NCI-H2171 (cell line): ENCODE measurements around the gene FIZ1.
"Not testable (repeated sequence)": the region's sequence is repeated elsewhere in the genome, so short reads cannot be mapped to it uniquely, and the experiment has no call there.

ENCODE experiments used
- DNase-seq: peaks from one replicate; lab custom pipeline; 2025; lab: John Stamatoyannopoulos, UW

The FIZ1 gene

DNA sequence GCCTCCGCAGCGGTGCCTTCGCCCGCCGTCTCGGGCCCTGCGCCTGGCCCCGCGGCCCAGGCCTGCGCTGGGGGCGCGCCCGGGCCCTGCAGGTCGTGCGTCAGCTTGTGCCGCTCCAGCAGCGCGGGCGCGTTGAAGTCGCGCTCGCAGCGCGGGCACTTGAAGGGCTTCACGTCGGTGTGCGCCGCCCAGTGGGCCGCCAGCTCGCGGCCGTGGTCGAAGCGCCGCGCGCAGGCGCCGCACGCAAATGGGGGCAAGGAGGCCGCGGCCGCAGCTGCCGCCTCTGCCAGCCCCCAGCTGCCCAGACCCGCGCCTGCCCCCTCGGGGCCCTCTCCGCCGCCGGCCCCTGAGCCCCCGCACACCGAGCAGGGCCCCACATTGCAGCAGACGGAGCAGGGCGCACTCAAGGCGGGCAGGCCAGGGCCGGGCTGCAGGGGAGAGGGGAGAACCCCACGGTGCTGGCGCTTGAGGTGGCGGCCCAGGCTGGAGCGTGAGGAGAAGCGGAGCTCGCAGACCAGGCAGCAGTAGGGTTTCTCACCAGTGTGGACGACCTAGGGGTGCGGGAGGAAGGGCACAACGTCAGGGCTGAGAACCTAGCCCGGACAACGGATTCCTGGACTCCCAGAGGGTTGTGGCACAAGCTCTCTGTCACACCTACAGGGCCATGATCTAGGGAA lies 6.1 kb downstream of the FIZ1 start:
- no peak for DNase-seq

DNA sequence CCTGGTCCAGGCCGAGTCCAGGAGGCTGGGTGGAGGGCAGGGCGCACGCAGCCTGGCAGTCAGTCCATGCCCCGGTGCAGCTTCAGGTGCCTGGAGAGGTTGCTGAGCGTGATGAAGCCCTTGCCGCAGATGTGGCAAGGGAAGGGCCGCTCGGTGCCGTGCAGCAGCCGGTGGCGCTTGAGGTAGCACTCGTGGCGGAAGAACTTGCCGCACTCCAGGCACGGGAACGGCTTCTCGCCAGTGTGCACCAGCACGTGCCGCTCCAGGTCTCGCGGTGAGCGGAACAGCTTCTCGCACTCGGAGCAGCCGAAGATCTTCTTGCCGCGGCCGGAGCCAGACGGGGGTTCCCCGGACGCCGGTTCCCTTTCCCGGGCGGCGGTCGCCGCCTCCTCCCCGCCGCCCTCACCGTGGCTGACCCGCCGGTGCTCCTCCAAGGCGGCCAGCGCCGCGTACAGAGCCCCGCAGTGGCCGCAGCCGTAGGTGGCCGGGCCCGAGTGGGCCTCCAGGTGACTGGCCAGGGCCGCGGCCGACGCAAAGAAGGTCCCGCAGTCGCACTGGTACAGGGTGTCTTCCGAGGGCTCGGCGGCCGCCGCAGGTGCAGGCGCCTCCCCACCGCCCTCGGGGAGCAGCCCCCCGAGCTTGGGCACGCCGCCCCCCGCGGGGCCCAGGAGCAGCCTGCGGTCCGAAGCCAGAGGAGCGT lies 6.8 kb downstream of the FIZ1 start:
- no peak for DNase-seq

DNA sequence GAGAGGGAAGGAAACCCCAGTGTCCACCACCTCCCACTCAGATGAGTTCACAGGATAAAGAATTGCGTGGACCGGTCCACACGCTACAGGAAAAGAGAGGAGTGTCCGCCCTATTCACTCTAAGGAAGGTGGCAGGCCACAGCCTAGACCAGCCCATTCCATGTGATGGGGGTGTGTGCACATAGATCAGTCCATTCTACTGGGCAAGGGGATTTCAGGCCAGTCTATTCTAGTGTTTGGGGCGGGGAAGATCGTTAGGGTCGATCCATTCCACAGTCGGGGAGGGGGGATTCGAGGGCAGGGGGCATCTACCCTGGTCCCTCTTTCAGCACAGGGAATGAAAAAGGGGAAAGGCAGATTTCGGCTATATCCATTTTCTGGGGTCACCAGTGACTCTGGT lies 7.8 kb downstream of the FIZ1 start:
- no peak for DNase-seq

DNA sequence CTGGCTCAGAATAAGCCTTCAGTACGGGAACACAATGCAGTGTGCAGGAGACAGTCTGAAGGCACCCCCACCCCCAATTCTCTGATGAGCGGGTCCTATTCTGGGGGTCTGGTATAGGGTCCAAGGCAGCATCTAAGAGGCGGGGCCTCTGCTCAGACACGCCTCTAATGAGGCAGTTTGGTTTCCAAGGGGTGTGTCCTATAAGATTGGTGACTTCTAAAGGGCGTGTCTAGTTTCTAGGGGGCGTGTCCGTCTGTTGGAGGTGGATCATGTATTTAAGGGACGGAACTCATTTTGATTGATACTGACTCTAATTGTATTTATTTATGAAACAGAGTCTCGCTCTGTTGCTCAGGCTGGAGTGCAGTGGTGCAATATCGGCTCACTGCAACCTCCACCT lies 8.7 kb downstream of the FIZ1 start:
- DNase-seq = no peak

DNA sequence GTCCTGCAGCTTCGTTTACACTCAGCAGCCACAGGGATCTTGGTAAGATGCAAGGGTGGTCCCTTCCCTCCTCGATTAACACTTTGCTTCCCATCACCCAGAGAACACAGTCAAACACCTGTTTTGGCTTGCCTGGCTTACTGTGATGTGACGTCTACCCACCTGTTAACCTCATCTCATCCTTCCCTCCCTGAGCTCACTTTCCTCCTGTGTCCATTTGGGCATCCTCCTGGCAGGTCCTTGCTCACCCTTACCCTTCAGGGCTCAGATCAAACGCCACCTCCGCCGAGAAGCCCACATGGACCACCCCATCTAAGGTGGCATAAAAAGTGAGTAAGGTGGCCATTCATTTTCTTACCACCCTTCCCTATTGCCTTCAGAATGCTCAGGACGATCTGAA lies 9.2 kb downstream of the FIZ1 start:
- DNase-seq = no peak

DNA sequence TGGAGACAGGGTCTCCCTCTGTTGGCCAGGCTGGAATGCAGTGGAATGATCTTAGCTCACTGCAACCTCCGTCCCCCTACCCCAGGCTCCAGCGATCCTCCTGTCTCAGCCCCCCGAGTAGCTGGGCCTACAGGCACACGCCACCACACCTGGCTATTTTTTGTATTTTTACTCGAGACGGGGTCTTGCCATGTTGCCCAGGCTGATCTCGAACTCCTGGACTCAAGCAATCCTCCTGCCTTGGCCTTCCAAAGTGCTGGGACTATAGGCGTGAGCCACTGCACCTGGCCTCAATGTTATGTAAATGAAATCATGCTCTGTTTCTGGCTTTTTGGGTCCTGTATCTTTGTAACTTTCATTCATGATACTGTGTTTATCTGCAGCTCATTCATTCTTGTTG lies 10.6 kb downstream of the FIZ1 start:
- no peak for DNase-seq

DNA sequence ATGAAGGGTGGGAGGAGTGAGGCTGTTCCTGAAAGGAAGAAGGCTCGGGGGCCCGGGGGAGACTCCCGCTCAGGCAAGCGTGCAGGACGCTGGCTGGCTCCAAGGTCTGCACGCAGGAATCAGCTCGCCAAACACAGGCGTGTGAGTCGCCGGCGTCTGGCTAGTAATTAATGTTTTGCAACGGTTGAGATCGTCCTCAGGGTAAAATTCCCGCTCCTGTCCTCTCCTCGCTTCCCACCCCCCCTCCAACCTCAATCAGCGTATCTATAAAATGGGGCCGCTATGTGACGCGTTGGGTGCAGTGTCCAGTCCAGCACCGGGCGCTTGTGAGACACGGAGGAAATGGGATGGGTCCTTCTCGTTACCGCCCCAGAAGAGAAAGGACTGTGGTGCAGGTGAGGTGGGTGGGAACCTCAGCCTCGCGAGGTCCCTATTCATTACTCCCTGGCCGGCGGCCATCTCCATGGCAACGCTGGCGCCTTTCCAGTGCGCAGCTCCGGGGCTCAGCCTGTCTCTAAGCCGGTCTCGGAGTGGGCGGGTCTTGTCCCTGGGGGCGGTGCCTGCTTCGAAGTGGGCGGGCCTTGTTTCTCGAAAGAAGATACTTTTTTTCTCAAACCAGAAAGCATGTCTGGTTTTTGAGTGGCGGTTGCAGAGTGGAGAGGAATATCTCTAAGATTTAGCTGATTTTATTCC lies 12.2 kb downstream of the FIZ1 start:
- peak; percentile 85 for DNase-seq

DNA sequence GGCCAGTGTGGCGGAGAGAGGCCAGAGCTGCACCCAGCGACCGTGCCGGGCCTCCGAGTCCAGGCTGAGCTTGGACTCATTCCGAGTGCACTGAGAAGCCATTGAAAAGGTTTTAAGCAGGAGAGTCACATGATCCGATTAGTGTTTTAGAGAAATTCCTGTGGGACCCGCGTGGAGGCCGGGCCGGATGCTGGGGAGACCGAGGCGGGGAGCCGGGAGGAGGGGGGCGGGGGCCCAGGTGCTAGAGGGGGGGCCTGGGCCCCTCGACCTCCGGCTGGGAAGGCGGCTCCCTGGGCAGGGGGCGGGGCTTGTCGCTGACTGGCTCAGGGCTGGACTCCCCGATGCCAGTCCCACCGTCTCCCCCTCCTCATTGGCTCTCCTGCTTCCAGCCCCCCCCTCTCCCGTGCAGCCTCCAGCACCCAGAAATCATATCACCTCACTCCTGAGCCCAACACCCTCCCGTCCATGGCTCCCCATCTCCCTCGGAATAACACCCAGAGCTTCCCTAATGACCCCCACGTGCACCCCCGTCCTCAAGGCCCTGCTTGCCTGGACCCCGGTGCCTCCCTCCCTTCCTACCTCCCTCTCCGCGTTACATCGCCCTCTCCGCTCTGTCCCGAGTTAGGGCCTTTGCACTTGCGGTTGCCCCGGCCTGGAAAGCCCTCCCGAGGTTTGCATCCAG lies 13.5 kb downstream of the FIZ1 start:
- peak; percentile 98 for DNase-seq

DNA sequence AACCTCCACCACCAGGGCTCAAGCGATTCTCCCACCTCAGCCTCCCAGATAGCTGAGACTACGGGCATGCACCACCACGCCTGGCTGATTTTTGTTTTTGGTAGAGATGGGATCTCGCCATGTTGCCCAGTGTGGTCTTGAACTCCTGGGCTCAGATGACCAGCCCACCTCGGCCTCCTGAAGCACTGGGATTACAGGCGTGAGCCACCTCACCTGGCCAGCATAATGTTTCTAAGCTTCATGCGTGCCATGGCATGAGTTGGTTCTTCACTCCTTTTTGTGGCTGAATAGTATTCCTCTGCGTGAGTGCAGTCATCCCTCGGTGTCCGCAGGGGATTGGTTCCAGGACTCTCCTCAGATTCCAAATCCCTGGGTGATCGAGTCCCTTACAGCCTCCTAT lies 14.4 kb downstream of the FIZ1 start:
- DNase-seq = no peak

DNA sequence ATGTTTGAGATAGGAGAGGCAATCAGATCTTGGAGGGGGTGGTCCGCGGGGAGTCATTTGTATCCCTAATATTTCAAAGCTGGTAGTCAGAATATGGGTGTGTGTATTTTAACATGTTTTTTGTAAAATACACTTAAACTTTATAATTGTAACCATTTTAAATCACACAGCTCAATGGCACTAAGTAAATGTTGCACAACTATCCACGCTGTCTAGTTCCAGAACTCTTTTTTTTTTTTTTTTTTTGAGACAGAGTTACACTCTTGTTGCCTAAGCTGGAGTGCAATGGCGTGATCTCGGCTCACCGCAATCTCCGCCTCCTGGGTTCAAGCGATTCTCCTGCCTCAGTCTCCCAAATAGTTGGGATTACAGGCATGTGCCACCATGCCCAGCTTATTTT lies 15.4 kb downstream of the FIZ1 start:
- not testable (repeated sequence) for DNase-seq

DNA sequence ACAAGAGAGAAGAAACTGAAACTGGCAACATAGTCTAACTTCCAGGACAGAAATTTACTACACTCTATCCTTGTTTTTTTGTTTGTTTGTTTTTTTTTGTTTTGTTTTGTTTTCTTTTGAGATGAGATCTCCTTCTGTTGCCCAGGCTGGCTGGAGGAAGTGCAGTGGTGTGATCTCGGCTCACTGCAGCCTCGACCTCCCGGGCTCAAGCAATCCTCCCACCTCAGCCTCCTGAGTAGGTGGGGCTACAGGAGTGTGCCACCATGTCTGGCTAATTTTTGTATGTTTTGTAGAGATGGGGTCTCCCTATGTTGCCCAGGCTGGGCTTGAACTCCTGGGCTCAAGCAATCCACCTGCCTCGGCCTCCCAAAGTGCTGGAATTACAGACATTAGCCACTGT lies 17.0 kb downstream of the FIZ1 start:
- not testable (repeated sequence) for DNase-seq

DNA sequence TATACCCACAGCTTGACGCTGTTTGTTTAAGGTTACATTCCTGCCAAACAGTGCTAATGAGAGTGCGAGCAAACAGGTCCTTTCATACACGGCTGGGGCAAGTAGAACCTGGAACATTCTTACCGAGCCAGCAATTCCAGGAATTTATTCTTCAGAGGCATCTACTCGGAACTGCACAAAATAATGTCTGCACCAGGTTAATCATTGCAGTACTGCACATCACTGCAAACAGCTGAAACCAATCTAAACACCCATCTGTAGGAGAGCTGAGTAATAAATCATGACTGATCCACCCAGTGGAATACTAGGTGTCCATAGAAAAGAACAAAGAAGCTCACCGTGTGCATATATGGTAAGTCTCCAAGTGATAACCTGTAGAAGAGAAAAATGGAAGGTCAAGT lies 17.5 kb downstream of the FIZ1 start:
- no peak for DNase-seq

DNA sequence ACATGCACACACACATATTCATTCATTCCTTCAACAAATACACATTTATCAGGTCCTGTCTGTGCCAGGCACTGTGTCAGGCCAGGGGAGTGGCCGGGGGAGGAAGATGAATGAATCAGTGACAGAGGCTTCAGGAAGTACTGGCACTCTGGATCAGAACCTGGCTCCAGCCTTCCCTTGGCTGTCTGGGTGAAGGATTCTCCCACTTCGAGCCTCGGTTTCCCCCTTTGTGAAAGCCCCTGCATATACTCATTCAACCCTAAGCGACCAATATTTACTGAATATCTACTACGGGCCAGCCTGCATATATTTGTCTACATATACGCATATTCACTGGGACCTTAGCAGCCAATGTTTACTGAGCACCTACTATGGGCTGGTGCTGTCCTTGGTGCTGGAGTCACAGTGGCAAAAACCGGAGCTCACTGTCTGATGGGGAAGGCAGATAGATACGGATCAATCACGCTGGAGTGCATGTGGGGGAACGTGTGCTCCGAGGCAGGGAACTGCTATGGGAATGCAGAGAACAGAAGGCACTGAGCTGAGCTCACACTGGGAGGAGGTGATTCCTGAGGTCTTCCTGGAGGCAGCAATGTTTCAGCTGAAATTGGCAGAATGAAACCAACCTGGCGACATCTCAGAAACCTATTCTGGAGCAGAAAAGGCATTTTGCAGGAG lies 18.0 kb downstream of the FIZ1 start:
- no peak for DNase-seq

DNA sequence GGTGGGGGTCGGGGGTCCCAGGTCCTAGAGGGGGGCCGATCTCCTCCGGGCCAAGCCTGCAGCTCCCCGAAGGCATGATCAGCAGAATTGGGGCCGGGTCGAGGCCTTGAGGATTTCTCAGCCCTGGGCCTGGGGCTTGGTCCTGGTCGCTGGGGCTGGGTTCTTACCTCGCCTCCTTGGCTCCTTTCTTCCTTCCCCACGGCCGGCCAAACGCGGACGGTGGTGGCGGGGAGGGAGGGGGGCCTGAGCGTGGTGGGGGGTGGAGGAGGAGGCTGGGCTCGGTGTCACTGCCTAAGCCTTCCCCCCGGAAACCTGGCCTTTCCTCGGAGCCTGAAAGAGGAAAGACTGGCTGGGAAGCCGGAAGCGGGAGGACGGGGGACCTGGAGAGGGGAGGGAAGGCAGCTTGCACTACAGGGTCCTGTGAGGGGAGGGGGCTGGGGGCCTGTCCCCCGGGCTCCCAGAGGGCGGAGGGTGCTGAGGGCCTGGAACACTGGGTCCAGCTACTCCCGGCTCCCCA lies 18.6 kb downstream of the FIZ1 start, which contains the start of gene ZNF579:
ZNF579 (minus strand) TSS at position 221 of the 517 bp plus-strand sequence. CDS start 1,209 bp downstream, outside the sequence.
- peak; percentile 90 for DNase-seq

DNA sequence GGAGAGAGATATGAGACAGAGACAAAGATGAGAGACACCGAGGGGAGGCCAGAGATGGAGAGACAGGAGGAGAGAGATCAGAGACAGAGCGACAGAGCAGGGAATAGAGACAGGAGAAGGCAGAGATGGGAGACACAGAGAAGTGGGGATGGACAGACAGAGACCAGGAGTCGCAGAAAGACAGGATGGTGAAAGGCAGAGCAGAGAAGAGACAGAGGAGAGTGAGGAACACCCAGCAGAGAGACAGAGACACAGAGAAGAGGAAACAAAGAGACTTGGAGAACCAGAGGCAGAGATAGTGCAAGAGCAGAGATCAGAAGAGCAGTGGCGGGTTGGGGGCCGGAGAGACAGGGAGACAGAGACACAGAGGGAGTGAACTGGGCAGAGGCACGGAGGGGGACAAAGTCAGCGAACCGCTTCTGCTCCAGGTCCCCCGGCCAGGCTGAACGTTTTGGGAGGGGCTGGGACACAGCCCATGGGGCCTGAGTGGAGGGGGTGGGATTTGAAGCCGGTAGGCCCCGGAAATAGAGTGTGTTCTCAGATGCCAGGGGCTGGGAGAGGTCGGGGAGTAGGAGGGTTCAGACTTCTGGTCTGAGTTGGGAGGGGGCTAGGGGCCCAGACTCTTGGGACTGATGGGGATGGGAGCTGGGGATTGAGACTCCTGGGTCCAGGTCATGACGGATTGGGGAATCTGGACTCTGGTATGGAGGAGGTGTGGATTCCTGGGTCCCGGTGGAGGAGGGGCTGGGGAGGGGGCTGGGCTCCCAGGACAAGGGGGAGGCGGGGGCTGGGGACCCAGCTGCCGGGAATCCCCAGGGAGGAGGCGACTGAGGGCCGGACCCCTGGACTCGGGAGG lies 19.3 kb downstream of the FIZ1 start:
- peak; percentile 9 for DNase-seq

DNA sequence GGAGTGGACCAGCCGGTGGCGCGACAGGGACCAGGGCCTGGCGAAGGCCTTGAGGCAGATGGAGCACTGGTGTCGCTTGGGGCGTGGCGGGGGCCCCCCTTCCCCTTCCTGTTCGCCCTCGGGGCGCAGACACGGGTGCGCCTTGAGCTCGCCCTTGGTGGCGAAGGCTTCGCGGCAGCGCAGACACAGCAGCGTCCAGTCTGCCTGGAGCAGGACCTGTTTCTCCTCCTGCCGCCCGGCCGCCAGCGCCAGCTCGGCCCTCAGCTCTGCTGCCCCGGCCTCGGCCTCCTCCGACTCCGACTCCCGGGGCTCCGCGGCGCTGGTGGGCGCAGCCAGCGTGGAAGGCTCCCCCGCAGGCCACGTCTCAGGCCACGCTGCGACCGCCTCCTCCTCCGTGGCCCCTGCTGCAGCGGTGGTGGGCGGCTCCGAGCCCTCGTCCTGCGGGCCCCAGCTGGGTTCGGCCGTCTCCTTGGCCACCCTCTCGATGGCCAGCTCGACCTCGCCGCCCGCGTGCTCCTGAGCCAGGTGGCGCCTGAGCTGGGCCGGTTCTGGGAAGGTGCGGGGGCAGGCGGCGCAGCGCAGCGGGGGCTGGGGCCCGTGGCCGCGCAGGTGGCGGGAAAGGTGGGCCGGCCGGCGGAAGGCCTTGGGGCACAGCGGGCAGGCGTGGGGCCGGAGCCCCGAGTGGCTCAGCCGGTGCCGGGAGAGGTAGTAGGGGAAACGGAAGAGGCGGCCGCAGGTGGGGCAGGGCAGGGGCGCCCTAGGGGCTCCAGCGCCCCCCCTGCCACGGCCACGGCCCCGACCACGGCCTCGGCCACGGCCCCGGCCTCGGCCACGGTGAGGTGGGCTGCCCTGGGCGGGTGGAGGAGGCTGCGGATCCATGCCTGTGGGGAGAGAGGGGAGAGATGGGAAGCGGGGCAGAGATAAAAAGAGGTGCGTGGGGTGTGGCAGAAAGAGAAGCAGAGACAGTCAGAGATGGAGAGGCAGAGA lies 20.3 kb downstream of the FIZ1 start:
- no peak for DNase-seq

DNA sequence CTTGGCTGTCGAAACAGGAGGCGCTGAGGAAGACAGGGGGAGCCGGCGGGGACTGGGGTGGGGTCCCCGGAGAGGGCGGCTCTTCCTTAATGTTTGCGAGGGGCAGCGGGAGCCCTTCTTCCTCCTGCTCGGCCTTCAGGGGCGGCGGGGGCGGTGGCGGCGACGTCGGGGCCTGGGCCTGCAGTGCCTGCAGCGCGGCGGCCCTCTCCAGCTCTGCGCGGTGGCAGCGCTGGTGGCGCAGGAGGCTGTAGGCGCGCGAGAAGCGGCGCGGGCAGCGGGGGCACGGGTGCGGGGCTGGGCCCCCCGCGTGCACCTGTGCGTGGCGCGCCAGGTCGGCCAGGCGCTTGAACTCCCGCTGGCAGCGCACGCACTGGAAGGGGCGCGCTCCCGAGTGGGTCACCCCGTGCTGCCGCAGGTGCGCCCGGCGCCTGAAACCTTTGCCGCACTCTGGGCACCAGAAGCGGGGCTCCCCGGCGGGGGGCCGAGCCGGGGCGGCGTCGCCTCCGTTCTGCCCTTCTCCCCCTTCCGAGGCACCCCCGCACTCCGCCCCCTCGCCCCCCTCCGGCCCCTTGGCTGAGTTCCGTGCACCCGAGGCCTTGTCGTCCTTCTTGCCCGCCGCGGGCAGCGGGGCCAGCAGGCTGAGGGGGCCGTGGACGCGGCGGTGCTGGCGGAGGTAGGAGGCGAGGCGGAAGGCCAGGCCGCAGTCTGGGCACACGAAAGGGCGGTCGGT lies 21.1 kb downstream of the FIZ1 start:
- no peak for DNase-seq

DNA sequence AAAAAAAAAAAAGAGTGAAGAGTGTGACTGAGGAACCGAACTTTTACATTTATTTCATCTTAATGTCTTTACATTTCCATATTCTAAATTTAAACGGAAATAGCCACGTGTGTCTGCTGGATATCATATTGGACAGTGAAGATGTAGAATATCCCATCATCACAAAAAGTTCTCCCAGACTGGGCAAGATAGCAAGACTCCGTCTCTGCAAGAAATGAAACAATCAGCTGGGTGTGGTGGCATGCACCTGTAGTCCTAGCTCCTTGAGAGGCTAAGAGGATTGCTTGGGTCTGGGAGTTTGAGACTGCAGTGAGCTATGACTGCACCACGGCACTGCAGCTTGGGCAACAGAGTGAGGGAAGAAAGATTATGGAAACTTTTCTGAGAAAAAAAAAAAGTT lies 22.6 kb downstream of the FIZ1 start:
- DNase-seq = no peak

DNA sequence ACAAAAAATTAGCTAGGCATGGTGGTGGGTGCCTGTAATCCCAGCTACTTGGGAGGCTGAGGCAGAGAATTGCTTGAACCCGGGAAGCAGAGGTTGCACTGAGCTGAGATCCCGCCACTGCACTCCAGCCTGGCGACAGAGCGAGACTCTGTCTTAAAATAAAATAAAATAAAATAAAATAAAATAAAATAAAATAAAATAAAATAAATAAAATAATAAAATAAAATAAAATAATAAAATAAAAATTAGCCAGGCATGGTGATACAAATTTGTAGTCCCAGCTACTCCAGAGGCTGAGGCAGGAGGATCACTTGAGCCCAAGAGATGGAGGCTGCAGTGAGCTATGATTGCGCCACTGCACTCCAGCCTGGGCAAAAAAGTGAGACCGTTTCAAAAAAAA lies 25.4 kb downstream of the FIZ1 start:
- not testable (repeated sequence) for DNase-seq
